ENCODE measurements around the gene GNG7.
"Not testable (repeated sequence)": the region's sequence is repeated elsewhere in the genome, so short reads cannot be mapped to it uniquely, and the experiment has no call there.

GNG7 gene

GRCh38 chr19:2529942-2530341, 172.6 kb downstream of the GNG7 start:
- DNase-seq; H3K4me3 Mint-ChIP-seq; H3K27ac Mint-ChIP-seq; H3K36me3 Mint-ChIP-seq; ATAC-seq (replicated peaks); H3K27me3 Mint-ChIP-seq; H3K9me3 Mint-ChIP-seq: not testable (repeated sequence)
- H3K4me1 Mint-ChIP-seq, result peaks cover 11 to 17% of the 10 kb centered on the region in 2 donors

GRCh38 chr19:2529473-2529918, 173.0 kb downstream of the GNG7 start:
- ATAC-seq (replicated peaks), result no peak

GRCh38 chr19:2528675-2529101, 173.8 kb downstream of the GNG7 start:
- Mint-ChIP-seq H3K4me1 (peaks cover 6% of the 10 kb centered on the region in 2 donors), H3K36me3 (peaks cover 4% of the 10 kb centered on the region in 2 donors), H3K9me3 (no peaks in the 10 kb centered on the region), H3K27me3 (no peaks in the 10 kb centered on the region), H3K4me3 (no peak overlapping the region), H3K27ac (no peak overlapping the region)
- no peak for ATAC-seq (replicated peaks)
- DNase-seq, result no peak

More at GRCh38 chr19:2529473-2529918, 173.0 kb downstream of the GNG7 start:
- peaks cover 2 to 4% of the 10 kb centered on the region in 2 donors for H3K9me3 Mint-ChIP-seq
- no peak for DNase-seq
- H3K4me1 Mint-ChIP-seq, result peaks cover 11 to 14% of the 10 kb centered on the region in 2 donors
- H3K27ac Mint-ChIP-seq, result no peak overlapping the region
- no peak overlapping the region for H3K4me3 Mint-ChIP-seq
- H3K36me3 Mint-ChIP-seq, result peaks cover 4 to 6% of the 10 kb centered on the region in 2 donors
- H3K27me3 Mint-ChIP-seq, result no peaks in the 10 kb centered on the region

- no peak overlapping the region for H3K4me3 Mint-ChIP-seq
- ATAC-seq (replicated peaks), result no peak
- H3K36me3 Mint-ChIP-seq, result peaks cover 4% of the 10 kb centered on the region in 2 donors
- H3K9me3 Mint-ChIP-seq, result no peaks in the 10 kb centered on the region
- peaks cover 0 to 5% of the 10 kb centered on the region in 2 donors for H3K4me1 Mint-ChIP-seq
- DNase-seq, result no peak
- H3K27me3 Mint-ChIP-seq, result no peaks in the 10 kb centered on the region
- H3K27ac Mint-ChIP-seq, result no peak overlapping the region
Observed at GRCh38 chr19:2527686-2528085, 174.8 kb downstream of the GNG7 start.

- Mint-ChIP-seq H3K27me3 (no peaks in the 10 kb centered on the region), H3K9me3 (no peaks in the 10 kb centered on the region), H3K4me3 (no peak overlapping the region), H3K27ac (no peak overlapping the region), H3K36me3 (peaks cover 2% of the 10 kb centered on the region in 2 donors), H3K4me1 (peaks cover 3% of the 10 kb centered on the region in 2 donors)
- no peak for ATAC-seq (replicated peaks)
- DNase-seq, result no peak
Observed at GRCh38 chr19:2527171-2527570, 175.3 kb downstream of the GNG7 start.

GRCh38 chr19:2524840-2525723, 177.4 kb downstream of the GNG7 start:
- Mint-ChIP-seq H3K27me3 (no peaks in the 10 kb centered on the region), H3K27ac (no peak overlapping the region), H3K36me3 (peaks cover 3 to 7% of the 10 kb centered on the region in 2 donors), H3K4me3 (no peak overlapping the region), H3K9me3 (no peaks in the 10 kb centered on the region), H3K4me1 (peaks cover 8 to 9% of the 10 kb centered on the region in 2 donors)
- no peak for ATAC-seq (replicated peaks)
- DNase-seq, result no peak

- peaks cover 3 to 9% of the 10 kb centered on the region in 2 donors for H3K36me3 Mint-ChIP-seq
- DNase-seq, result no peak
Observed at GRCh38 chr19:2524361-2524839, 178.1 kb downstream of the GNG7 start.

GRCh38 chr19:2523630-2524311, 178.7 kb downstream of the GNG7 start:
- H3K27ac Mint-ChIP-seq, result no peak overlapping the region
- DNase-seq, result no peak
- H3K4me1 Mint-ChIP-seq, result peaks cover 8 to 9% of the 10 kb centered on the region in 2 donors
- no peaks in the 10 kb centered on the region for H3K9me3 Mint-ChIP-seq
- H3K4me3 Mint-ChIP-seq, result no peak overlapping the region
- H3K27me3 Mint-ChIP-seq, result no peaks in the 10 kb centered on the region
- H3K36me3 Mint-ChIP-seq, result peaks cover 3 to 9% of the 10 kb centered on the region in 2 donors
- ATAC-seq (replicated peaks), result no peak

More at GRCh38 chr19:2524361-2524839, 178.1 kb downstream of the GNG7 start:
- Mint-ChIP-seq H3K4me3 (no peak overlapping the region), H3K4me1 (peaks cover 8 to 9% of the 10 kb centered on the region in 2 donors), H3K27me3 (no peaks in the 10 kb centered on the region), H3K9me3 (no peaks in the 10 kb centered on the region), H3K27ac (no peak overlapping the region)
- no peak for ATAC-seq (replicated peaks)

- Mint-ChIP-seq H3K27me3 (no peaks in the 10 kb centered on the region), H3K27ac (no peak overlapping the region), H3K4me1 (peaks cover 8 to 9% of the 10 kb centered on the region in 2 donors), H3K36me3 (peaks cover 9 to 14% of the 10 kb centered on the region in 2 donors), H3K9me3 (no peaks in the 10 kb centered on the region), H3K4me3 (no peak overlapping the region)
- DNase-seq (no peak), ATAC-seq (replicated peaks) (no peak)
Observed at GRCh38 chr19:2519482-2519881, 183.0 kb downstream of the GNG7 start.

- ATAC-seq (replicated peaks); H3K4me1 Mint-ChIP-seq; DNase-seq; H3K9me3 Mint-ChIP-seq; H3K4me3 Mint-ChIP-seq; H3K27me3 Mint-ChIP-seq; H3K27ac Mint-ChIP-seq: not testable (repeated sequence)
- peaks cover 9 to 14% of the 10 kb centered on the region in 2 donors for H3K36me3 Mint-ChIP-seq
Observed at GRCh38 chr19:2518856-2519255, 183.6 kb downstream of the GNG7 start.

- ATAC-seq (replicated peaks), result no peak
Observed at GRCh38 chr19:2517881-2518601, 184.5 kb downstream of the GNG7 start.

GRCh38 chr19:2516727-2517126, 185.8 kb downstream of the GNG7 start:
- H3K27me3 Mint-ChIP-seq, result no peaks in the 10 kb centered on the region
- peaks cover 11 to 14% of the 10 kb centered on the region in 2 donors for H3K36me3 Mint-ChIP-seq
- H3K4me3 Mint-ChIP-seq, result no peak overlapping the region
- DNase-seq (no peak), ATAC-seq (replicated peaks) (no peak)
- no peak overlapping the region for H3K27ac Mint-ChIP-seq
- H3K4me1 Mint-ChIP-seq, result peaks cover under 1 to 2% of the 10 kb centered on the region in 2 donors
- H3K9me3 Mint-ChIP-seq, result no peaks in the 10 kb centered on the region

More at GRCh38 chr19:2517881-2518601, 184.5 kb downstream of the GNG7 start:
- H3K4me1 Mint-ChIP-seq, result peaks cover 8 to 9% of the 10 kb centered on the region in 2 donors
- peaks cover 9 to 14% of the 10 kb centered on the region in 2 donors for H3K36me3 Mint-ChIP-seq
- H3K4me3 Mint-ChIP-seq, result no peak overlapping the region
- peak overlapping the region; percentile 42 for H3K27ac Mint-ChIP-seq
- no peaks in the 10 kb centered on the region for H3K9me3 Mint-ChIP-seq
- DNase-seq, result no peak
- no peaks in the 10 kb centered on the region for H3K27me3 Mint-ChIP-seq

GRCh38 chr19:2514981-2515518, 187.4 kb downstream of the GNG7 start:
- Mint-ChIP-seq H3K27me3 (no peaks in the 10 kb centered on the region), H3K36me3 (peaks cover 7 to 8% of the 10 kb centered on the region in 2 donors), H3K4me3 (no peak overlapping the region), H3K4me1 (peaks cover 5 to 7% of the 10 kb centered on the region in 2 donors), H3K27ac (no peak overlapping the region), H3K9me3 (no peaks in the 10 kb centered on the region)
- DNase-seq, result no peak
- no peak for ATAC-seq (replicated peaks)

All from stimulated activated naive B cell treated with anti-CD40 and anti-IgM and Interleukin-4, amounts not matched to agents 10 μg/mL and 1 μg/mL and 100 μg/mL, for 72 hours (primary cell).